Liver (tissue), 9 donors: ENCODE results near the gene RELL1. TPM values are rescaled to one million over a fixed set of nuclear protein-coding genes. Genes with fewer than 3 reads are reported as not detected.
A peak's percentile ranks its signal among the peaks of the same experiment; 100 is the strongest.

Source experiments
- DNase-seq: peaks from one replicate; pipeline ENCODE4 v3.0.0-alpha.2; 2017; ENCODE audit warnings: low spot score
- H3K27ac ChIP-seq, 2 donors: one replicate each; pipeline ENCODE4 v1.7.0; 2013; ENCODE audit warnings: inconsistent platforms in 2 of 2, low read length in 2 of 2, control low read depth in 1 of 2, low read depth in 1 of 2, mild to moderate bottlenecking in 1 of 2
- H3K27me3 ChIP-seq, 4 donors: one replicate each; pipeline versions ENCODE4 v1.6.1 to v1.7.0; 2013; ENCODE audit warnings: low read length in 3 of 4, inconsistent platforms in 1 of 4, mild to moderate bottlenecking in 1 of 4, moderate library complexity in 1 of 4; ENCODE audit not compliant: control insufficient read depth in 4 of 4, insufficient read depth in 4 of 4
- H3K36me3 ChIP-seq, 4 donors: one replicate each; pipeline versions ENCODE4 v1.6.1 to v1.7.0; 2013; ENCODE audit warnings: low read length in 3 of 4, mild to moderate bottlenecking in 3 of 4, low read depth in 1 of 4, moderate library complexity in 1 of 4; ENCODE audit not compliant: control insufficient read depth in 4 of 4, insufficient read depth in 3 of 4
- H3K4me1 ChIP-seq, 4 donors: one replicate each; pipeline versions ENCODE4 v1.6.1 to v1.7.0; 2013; ENCODE audit warnings: low read length in 3 of 4, mild to moderate bottlenecking in 3 of 4, moderate library complexity in 1 of 4; ENCODE audit not compliant: control insufficient read depth in 4 of 4, insufficient read depth in 4 of 4
- H3K4me3 ChIP-seq, 3 donors: one replicate each; pipeline versions ENCODE4 v1.6.1 to v1.7.0; 2013; ENCODE audit warnings: low read length in 3 of 3, control low read depth in 1 of 3, low read depth in 1 of 3, mild to moderate bottlenecking in 1 of 3
- H3K9ac ChIP-seq, 2 donors: one replicate each; pipeline ENCODE4 v1.7.0; 2013; ENCODE audit warnings: low read length in 2 of 2, mild to moderate bottlenecking in 2 of 2, moderate library complexity in 2 of 2, control low read depth in 1 of 2, low read depth in 1 of 2
- H3K9me3 ChIP-seq, 4 donors: one replicate each; pipeline versions ENCODE4 v1.6.1 to v1.7.0; 2013; ENCODE audit warnings: low read length in 3 of 4; ENCODE audit not compliant: control insufficient read depth in 4 of 4
- EGR1 ChIP-seq, 2 donors: IDR thresholded peaks; 2 replicates each; pipeline ENCODE4 v1.6.1; 2016 to 2018; ENCODE audit warnings: antibody characterized with exemption in 2 of 2, low read depth in 2 of 2
- FOXA1 ChIP-seq: IDR thresholded peaks from 2 replicates; pipeline ENCODE4 v1.6.1; 2016; ENCODE audit warnings: antibody characterized with exemption
- FOXA2 ChIP-seq: IDR thresholded peaks from 2 replicates; pipeline ENCODE4 v1.6.1; 2016; ENCODE audit warnings: antibody characterized with exemption
- GABPA ChIP-seq, 2 donors: IDR thresholded peaks in 1 of 2; conservative IDR thresholded peaks in 1 of 2; 2 replicates each; pipeline ENCODE4 v1.6.1; 2016; ENCODE audit warnings: antibody characterized with exemption in 2 of 2, mild to moderate bottlenecking in 1 of 2, moderate library complexity in 1 of 2
- HNF4A ChIP-seq, 2 donors: conservative IDR thresholded peaks; 2 replicates each; pipeline ENCODE4 v1.6.1; 2016; ENCODE audit warnings: antibody characterized with exemption in 2 of 2, mild to moderate bottlenecking in 2 of 2
- JUND ChIP-seq, 2 donors: IDR thresholded peaks; 2 replicates each; pipeline ENCODE4 v1.6.1; 2016; ENCODE audit warnings: antibody characterized with exemption in 2 of 2
- NR2F2 ChIP-seq: IDR thresholded peaks from 2 replicates; pipeline ENCODE4 v1.6.1; 2016; ENCODE audit warnings: antibody characterized with exemption
- RAD21 ChIP-seq, 2 donors: IDR thresholded peaks; 2 replicates each; pipeline ENCODE4 v1.6.1; 2016; ENCODE audit warnings: antibody characterized with exemption in 2 of 2, mild to moderate bottlenecking in 2 of 2
- RXRA ChIP-seq, 2 donors: IDR thresholded peaks; 2 replicates each; pipeline ENCODE4 v1.6.1; 2017 to 2018; ENCODE audit warnings: antibody characterized with exemption in 2 of 2, mild to moderate bottlenecking in 1 of 2
- SP1 ChIP-seq: IDR thresholded peaks from 2 replicates; pipeline ENCODE4 v1.6.1; 2018; ENCODE audit warnings: antibody characterized with exemption, mild to moderate bottlenecking
- TAF1 ChIP-seq: conservative IDR thresholded peaks from 2 replicates; pipeline ENCODE4 v1.6.1; 2016; ENCODE audit warnings: antibody characterized with exemption, mild to moderate bottlenecking
- YY1 ChIP-seq: IDR thresholded peaks from 2 replicates; pipeline ENCODE4 v1.6.1; 2016; ENCODE audit warnings: antibody characterized with exemption, mild to moderate bottlenecking
- ZBTB33 ChIP-seq: IDR thresholded peaks from 2 replicates; pipeline ENCODE4 v1.6.1; 2016; ENCODE audit warnings: antibody characterized with exemption
- WGBS: extraction: QIAGEN DNeasy Blood & Tissue Kit; methylation state at CpG from one replicate; pipeline ENCODE4 v1.1.7; 2013; 5-methylcytosine and 5-hydroxymethylcytosine counted together
- polyA plus RNA-seq, 2 donors: library from polyadenylated mRNA; stranded (reverse) in 1 of 2; unstranded in 1 of 2; fragments of 200-250 nt in 1 of 2; fragments of >200 nt in 1 of 2; fragmentation: Nextera tagmentation in 1 of 2; extraction: Ambion mirVana in 1 of 2; gene quantifications; one replicate each; pipeline versions ENCODE4 v1.2.1 to v1.2.3, GENCODE V29; 2013 to 2015
- total RNA-seq, 2 donors: library from RNA; depleted of rRNA; stranded (reverse); fragments of >200 nt; gene quantifications; one replicate each; pipeline ENCODE4 v1.2.3, GENCODE V29; 2014
- TF ChIP-seq, protein P1 (sequence below): fragments of 150-350 bp; IDR thresholded peaks from 2 replicates; pipeline ENCODE4 v1.5.1; 2017; ENCODE audit warnings: improper control_type of control experiment, low read depth, low read length; ENCODE audit not compliant: missing input control
- TF ChIP-seq, protein P2 (sequence below): IDR thresholded peaks from 2 replicates; pipeline ENCODE4 v1.6.1; 2016; ENCODE audit warnings: antibody characterized with exemption
- TF ChIP-seq, protein P3 (sequence below): IDR thresholded peaks from 2 replicates; pipeline ENCODE4 v1.6.1; 2016; ENCODE audit warnings: antibody characterized with exemption
- TF ChIP-seq, protein P4 (sequence below): IDR thresholded peaks from 2 replicates; pipeline ENCODE4 v1.6.1; 2016; ENCODE audit warnings: antibody characterized with exemption, mild to moderate bottlenecking
- donor health status: healthy.
- donor health status: healthy.
- donor health status: healthy.
- donor health status: healthy.
- donor health status: healthy.

Gene RELL1
- total and polyA plus RNA-seq, 4 donors: 1.5 to 16.8 (median 7.3) TPM

- TF ChIP-seq, protein P1, sequence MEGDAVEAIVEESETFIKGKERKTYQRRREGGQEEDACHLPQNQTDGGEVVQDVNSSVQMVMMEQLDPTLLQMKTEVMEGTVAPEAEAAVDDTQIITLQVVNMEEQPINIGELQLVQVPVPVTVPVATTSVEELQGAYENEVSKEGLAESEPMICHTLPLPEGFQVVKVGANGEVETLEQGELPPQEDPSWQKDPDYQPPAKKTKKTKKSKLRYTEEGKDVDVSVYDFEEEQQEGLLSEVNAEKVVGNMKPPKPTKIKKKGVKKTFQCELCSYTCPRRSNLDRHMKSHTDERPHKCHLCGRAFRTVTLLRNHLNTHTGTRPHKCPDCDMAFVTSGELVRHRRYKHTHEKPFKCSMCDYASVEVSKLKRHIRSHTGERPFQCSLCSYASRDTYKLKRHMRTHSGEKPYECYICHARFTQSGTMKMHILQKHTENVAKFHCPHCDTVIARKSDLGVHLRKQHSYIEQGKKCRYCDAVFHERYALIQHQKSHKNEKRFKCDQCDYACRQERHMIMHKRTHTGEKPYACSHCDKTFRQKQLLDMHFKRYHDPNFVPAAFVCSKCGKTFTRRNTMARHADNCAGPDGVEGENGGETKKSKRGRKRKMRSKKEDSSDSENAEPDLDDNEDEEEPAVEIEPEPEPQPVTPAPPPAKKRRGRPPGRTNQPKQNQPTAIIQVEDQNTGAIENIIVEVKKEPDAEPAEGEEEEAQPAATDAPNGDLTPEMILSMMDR: peak; percentile 51
- TF ChIP-seq SP1: peak; percentile 80
Observed at GRCh38 chr4:37682701-37683401, 3.3 kb downstream of the RELL1 start (continued).

DNA sequence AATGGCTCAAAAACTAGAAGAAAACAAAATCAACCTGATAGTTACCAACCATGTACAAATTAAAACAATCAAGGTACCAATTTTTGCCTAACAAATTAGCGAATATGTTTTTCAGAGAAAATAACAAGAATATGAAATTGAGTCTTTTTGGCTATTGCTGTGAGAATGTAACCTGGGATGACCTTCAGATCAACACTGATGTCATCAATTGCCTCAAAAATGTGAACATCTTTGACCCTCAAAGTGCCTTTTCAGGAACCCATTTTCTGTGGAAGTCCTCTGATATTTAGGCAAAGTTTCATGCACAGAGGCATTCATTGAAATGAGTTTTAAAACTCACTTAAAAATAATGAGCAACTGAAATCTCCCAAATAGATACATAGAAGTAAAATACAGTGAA is 6.1 kb downstream of the RELL1 start:
- Histone ChIP-seq H3K27ac (no peak overlapping the region), H3K9ac (no peak overlapping the region), H3K36me3 (no peaks in the 10 kb centered on the region), H3K4me3 (no peak overlapping the region), H3K9me3 (no peaks in the 10 kb centered on the region), H3K27me3 (no peaks in the 10 kb centered on the region), H3K4me1 (peaks cover 0 to 35% (median 22%) of the 10 kb centered on the region in 4 donors)
- DNase-seq: no peak
- WGBS: 98% methylated on average over 1 of the region's 1 CpG
- no peak for TF ChIP-seq NR2F2
- no peak for TF ChIP-seq TAF1
- no peak for TF ChIP-seq EGR1 (IDR thresholded peaks at IDR 0.05; ENCODE audit: low read depth in 2 of 2)
- no peak for TF ChIP-seq SP1

GRCh38 chr4:37679301-37679700 is 6.9 kb downstream of the RELL1 start:
- Histone ChIP-seq H3K27me3 (no peaks in the 10 kb centered on the region), H3K4me3 (no peak overlapping the region), H3K9me3 (no peaks in the 10 kb centered on the region), H3K9ac (no peak overlapping the region), H3K36me3 (no peaks in the 10 kb centered on the region), H3K27ac (no peak overlapping the region), H3K4me1 (peaks cover 0 to 33% (median 24%) of the 10 kb centered on the region in 4 donors)
- WGBS: 80% methylated on average over 2 of the region's 2 CpGs
- no peak for DNase-seq
- no peak for TF ChIP-seq YY1
- no peak for TF ChIP-seq EGR1 (IDR thresholded peaks at IDR 0.05; ENCODE audit: low read depth in 2 of 2)
- TF ChIP-seq FOXA2: no peak
- no peak for TF ChIP-seq RXRA (IDR thresholded peaks at IDR 0.05)
- TF ChIP-seq, protein P2, sequence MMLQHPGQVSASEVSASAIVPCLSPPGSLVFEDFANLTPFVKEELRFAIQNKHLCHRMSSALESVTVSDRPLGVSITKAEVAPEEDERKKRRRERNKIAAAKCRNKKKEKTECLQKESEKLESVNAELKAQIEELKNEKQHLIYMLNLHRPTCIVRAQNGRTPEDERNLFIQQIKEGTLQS: no peak
- no peak for TF ChIP-seq GABPA (IDR thresholded peaks at IDR 0.05 in 1 of 2, conservative IDR thresholded peaks at IDR 0.05 in 1 of 2)
- TF ChIP-seq NR2F2: no peak
- TF ChIP-seq HNF4A (conservative IDR thresholded peaks at IDR 0.05): no peak
- no peak for TF ChIP-seq SP1
- TF ChIP-seq JUND (IDR thresholded peaks at IDR 0.05): no peak
- no peak for TF ChIP-seq TAF1
- TF ChIP-seq, protein P3, sequence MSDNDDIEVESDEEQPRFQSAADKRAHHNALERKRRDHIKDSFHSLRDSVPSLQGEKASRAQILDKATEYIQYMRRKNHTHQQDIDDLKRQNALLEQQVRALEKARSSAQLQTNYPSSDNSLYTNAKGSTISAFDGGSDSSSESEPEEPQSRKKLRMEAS: no peak
- TF ChIP-seq RAD21 (IDR thresholded peaks at IDR 0.05): no peak
- no peak for TF ChIP-seq FOXA1
- TF ChIP-seq, protein P4, sequence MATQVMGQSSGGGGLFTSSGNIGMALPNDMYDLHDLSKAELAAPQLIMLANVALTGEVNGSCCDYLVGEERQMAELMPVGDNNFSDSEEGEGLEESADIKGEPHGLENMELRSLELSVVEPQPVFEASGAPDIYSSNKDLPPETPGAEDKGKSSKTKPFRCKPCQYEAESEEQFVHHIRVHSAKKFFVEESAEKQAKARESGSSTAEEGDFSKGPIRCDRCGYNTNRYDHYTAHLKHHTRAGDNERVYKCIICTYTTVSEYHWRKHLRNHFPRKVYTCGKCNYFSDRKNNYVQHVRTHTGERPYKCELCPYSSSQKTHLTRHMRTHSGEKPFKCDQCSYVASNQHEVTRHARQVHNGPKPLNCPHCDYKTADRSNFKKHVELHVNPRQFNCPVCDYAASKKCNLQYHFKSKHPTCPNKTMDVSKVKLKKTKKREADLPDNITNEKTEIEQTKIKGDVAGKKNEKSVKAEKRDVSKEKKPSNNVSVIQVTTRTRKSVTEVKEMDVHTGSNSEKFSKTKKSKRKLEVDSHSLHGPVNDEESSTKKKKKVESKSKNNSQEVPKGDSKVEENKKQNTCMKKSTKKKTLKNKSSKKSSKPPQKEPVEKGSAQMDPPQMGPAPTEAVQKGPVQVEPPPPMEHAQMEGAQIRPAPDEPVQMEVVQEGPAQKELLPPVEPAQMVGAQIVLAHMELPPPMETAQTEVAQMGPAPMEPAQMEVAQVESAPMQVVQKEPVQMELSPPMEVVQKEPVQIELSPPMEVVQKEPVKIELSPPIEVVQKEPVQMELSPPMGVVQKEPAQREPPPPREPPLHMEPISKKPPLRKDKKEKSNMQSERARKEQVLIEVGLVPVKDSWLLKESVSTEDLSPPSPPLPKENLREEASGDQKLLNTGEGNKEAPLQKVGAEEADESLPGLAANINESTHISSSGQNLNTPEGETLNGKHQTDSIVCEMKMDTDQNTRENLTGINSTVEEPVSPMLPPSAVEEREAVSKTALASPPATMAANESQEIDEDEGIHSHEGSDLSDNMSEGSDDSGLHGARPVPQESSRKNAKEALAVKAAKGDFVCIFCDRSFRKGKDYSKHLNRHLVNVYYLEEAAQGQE: no peak
- TF ChIP-seq ZBTB33: no peak
